ENCODE results near the gene PRDM16.

DNA sequence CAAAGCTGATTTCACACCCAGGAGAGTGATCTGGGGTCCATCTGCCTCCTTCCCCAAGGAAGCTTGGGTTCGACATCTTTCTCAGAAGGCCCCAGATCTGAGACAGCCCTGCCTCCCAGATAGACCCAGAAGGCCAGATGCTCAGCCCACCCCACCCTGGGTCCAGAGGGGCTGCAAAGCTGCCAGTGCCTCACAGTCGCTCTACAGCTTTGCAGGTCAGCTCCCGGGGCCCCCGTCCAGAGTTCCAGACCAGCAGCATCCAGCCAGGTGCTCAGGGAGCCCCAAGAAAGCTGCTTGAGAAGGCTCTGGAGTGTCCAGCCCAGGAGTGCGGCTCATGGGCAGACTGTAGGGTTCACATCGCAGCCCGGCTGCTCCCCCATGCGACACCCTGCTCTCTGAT lies 242.7 kb downstream of the PRDM16 start:
- TF ChIP-seq, protein P1, sequence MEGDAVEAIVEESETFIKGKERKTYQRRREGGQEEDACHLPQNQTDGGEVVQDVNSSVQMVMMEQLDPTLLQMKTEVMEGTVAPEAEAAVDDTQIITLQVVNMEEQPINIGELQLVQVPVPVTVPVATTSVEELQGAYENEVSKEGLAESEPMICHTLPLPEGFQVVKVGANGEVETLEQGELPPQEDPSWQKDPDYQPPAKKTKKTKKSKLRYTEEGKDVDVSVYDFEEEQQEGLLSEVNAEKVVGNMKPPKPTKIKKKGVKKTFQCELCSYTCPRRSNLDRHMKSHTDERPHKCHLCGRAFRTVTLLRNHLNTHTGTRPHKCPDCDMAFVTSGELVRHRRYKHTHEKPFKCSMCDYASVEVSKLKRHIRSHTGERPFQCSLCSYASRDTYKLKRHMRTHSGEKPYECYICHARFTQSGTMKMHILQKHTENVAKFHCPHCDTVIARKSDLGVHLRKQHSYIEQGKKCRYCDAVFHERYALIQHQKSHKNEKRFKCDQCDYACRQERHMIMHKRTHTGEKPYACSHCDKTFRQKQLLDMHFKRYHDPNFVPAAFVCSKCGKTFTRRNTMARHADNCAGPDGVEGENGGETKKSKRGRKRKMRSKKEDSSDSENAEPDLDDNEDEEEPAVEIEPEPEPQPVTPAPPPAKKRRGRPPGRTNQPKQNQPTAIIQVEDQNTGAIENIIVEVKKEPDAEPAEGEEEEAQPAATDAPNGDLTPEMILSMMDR (tag by site-specific recombination; IDR thresholded peaks at IDR 0.05), result no peak
- TF ChIP-seq, protein P2, sequence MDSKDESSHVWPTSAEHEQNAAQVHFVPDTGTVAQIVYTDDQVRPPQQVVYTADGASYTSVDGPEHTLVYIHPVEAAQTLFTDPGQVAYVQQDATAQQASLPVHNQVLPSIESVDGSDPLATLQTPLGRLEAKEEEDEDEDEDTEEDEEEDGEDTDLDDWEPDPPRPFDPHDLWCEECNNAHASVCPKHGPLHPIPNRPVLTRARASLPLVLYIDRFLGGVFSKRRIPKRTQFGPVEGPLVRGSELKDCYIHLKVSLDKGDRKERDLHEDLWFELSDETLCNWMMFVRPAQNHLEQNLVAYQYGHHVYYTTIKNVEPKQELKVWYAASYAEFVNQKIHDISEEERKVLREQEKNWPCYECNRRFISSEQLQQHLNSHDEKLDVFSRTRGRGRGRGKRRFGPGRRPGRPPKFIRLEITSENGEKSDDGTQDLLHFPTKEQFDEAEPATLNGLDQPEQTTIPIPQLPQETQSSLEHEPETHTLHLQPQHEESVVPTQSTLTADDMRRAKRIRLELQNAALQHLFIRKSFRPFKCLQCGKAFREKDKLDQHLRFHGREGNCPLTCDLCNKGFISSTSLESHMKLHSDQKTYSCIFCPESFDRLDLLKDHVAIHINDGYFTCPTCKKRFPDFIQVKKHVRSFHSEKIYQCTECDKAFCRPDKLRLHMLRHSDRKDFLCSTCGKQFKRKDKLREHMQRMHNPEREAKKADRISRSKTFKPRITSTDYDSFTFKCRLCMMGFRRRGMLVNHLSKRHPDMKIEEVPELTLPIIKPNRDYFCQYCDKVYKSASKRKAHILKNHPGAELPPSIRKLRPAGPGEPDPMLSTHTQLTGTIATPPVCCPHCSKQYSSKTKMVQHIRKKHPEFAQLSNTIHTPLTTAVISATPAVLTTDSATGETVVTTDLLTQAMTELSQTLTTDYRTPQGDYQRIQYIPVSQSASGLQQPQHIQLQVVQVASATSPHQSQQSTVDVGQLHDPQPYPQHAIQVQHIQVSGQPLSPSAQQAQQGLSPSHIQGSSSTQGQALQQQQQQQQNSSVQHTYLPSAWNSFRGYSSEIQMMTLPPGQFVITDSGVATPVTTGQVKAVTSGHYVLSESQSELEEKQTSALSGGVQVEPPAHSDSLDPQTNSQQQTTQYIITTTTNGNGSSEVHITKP (tag by site-specific recombination; IDR thresholded peaks at IDR 0.05), result no peak
- TF ChIP-seq, protein P3, sequence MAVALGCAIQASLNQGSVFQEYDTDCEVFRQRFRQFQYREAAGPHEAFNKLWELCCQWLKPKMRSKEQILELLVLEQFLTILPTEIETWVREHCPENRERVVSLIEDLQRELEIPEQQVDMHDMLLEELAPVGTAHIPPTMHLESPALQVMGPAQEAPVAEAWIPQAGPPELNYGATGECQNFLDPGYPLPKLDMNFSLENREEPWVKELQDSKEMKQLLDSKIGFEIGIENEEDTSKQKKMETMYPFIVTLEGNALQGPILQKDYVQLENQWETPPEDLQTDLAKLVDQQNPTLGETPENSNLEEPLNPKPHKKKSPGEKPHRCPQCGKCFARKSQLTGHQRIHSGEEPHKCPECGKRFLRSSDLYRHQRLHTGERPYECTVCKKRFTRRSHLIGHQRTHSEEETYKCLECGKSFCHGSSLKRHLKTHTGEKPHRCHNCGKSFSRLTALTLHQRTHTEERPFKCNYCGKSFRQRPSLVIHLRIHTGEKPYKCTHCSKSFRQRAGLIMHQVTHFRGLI (tag by site-specific recombination; IDR thresholded peaks at IDR 0.05), result no peak
- no peak for TF ChIP-seq TCF7L2 (IDR thresholded peaks at IDR 0.05; ENCODE audit: borderline replicate concordance, low read depth, low read length)
- TF ChIP-seq ZNF707 (tag by site-specific recombination; IDR thresholded peaks at IDR 0.05), result no peak
- no peak for TF ChIP-seq ZBTB7A (tag by site-specific recombination; IDR thresholded peaks at IDR 0.05; ENCODE audit: low read depth)
- no peak for TF ChIP-seq ZSCAN16 (tag by site-specific recombination; IDR thresholded peaks at IDR 0.05)
- no peak for TF ChIP-seq YY1 (tag by site-specific recombination; IDR thresholded peaks at IDR 0.05)
- TF ChIP-seq, protein P4, sequence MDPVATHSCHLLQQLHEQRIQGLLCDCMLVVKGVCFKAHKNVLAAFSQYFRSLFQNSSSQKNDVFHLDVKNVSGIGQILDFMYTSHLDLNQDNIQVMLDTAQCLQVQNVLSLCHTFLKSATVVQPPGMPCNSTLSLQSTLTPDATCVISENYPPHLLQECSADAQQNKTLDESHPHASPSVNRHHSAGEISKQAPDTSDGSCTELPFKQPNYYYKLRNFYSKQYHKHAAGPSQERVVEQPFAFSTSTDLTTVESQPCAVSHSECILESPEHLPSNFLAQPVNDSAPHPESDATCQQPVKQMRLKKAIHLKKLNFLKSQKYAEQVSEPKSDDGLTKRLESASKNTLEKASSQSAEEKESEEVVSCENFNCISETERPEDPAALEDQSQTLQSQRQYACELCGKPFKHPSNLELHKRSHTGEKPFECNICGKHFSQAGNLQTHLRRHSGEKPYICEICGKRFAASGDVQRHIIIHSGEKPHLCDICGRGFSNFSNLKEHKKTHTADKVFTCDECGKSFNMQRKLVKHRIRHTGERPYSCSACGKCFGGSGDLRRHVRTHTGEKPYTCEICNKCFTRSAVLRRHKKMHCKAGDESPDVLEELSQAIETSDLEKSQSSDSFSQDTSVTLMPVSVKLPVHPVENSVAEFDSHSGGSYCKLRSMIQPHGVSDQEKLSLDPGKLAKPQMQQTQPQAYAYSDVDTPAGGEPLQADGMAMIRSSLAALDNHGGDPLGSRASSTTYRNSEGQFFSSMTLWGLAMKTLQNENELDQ (tag by site-specific recombination; IDR thresholded peaks at IDR 0.05; ENCODE audit: low read depth), result no peak
